Mucosa of rectum (tissue), 2 donors: ENCODE results near the gene ATXN3L.

Source experiments
- H3K27ac ChIP-seq, 2 donors: one replicate each; pipeline ENCODE4 v1.7.0; 2013; ENCODE audit warnings: inconsistent platforms in 2 of 2, low read depth in 2 of 2, low read length in 2 of 2
- H3K27me3 ChIP-seq, 2 donors: one replicate each; pipeline ENCODE4 v1.7.0; 2013; ENCODE audit warnings: low read length in 2 of 2; ENCODE audit not compliant: control insufficient read depth in 2 of 2, insufficient read depth in 2 of 2
- H3K36me3 ChIP-seq, 2 donors: one replicate each; pipeline ENCODE4 v1.7.0; 2013; ENCODE audit warnings: low read length in 2 of 2; ENCODE audit not compliant: control insufficient read depth in 2 of 2, insufficient read depth in 2 of 2
- H3K4me1 ChIP-seq, 2 donors: one replicate each; pipeline ENCODE4 v1.7.0; 2013; ENCODE audit warnings: low read length in 2 of 2, mild to moderate bottlenecking in 1 of 2; ENCODE audit not compliant: control insufficient read depth in 2 of 2, insufficient read depth in 2 of 2
- H3K4me3 ChIP-seq, 2 donors: one replicate each; pipeline ENCODE4 v1.7.0; 2013; ENCODE audit warnings: low read length in 2 of 2
- H3K9ac ChIP-seq, 2 donors: one replicate each; pipeline ENCODE4 v1.7.0; 2013; ENCODE audit warnings: low read length in 2 of 2, low read depth in 1 of 2, mild to moderate bottlenecking in 1 of 2
- H3K9me3 ChIP-seq, 2 donors: one replicate each; pipeline ENCODE4 v1.7.0; 2013; ENCODE audit warnings: low read length in 2 of 2; ENCODE audit not compliant: control insufficient read depth in 2 of 2
- donor health status: healthy.
- donor health status: Normal muscosa, but diverticular disease.

Gene ATXN3L

DNA sequence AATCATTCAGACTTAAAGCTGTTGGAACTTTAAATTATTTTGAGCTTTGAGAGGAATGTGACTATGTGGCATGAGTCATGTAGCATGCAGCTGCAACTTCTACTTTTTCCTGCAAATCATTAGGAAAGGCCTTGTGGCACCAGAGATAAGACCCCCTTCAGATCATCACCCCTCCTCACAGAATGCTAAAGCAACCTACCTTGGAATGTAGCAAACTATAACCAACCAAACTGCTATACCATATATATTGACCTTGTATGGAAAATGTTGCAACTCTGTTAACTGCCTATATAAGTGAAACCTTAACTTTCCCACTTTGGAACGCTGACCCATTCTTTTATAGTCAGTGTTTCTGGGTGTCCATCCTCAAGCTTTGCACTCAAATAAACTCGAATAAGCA lies 32.0 kb downstream of the ATXN3L start:
- H3K4me1 ChIP-seq = no peaks in the 10 kb centered on the region
- H3K4me3 ChIP-seq = no peak overlapping the region
- H3K9me3 ChIP-seq = no peaks in the 10 kb centered on the region
- no peak overlapping the region for H3K27ac ChIP-seq
- H3K9ac ChIP-seq = no peak overlapping the region
- no peaks in the 10 kb centered on the region for H3K27me3 ChIP-seq
- no peaks in the 10 kb centered on the region for H3K36me3 ChIP-seq

GRCh38 chrX:13285693-13286092 lies 34.2 kb downstream of the ATXN3L start:
- Histone ChIP-seq H3K4me3 (no peak overlapping the region), H3K27ac (no peak overlapping the region), H3K4me1 (no peaks in the 10 kb centered on the region), H3K36me3 (no peaks in the 10 kb centered on the region), H3K9ac (no peak overlapping the region), H3K9me3 (no peaks in the 10 kb centered on the region), H3K27me3 (no peaks in the 10 kb centered on the region)

GRCh38 chrX:13285229-13285628 lies 34.6 kb downstream of the ATXN3L start:
- Histone ChIP-seq H3K9ac (no peak overlapping the region), H3K4me1 (no peaks in the 10 kb centered on the region), H3K36me3 (no peaks in the 10 kb centered on the region), H3K27ac (no peak overlapping the region), H3K4me3 (no peak overlapping the region), H3K9me3 (no peaks in the 10 kb centered on the region), H3K27me3 (no peaks in the 10 kb centered on the region)

DNA sequence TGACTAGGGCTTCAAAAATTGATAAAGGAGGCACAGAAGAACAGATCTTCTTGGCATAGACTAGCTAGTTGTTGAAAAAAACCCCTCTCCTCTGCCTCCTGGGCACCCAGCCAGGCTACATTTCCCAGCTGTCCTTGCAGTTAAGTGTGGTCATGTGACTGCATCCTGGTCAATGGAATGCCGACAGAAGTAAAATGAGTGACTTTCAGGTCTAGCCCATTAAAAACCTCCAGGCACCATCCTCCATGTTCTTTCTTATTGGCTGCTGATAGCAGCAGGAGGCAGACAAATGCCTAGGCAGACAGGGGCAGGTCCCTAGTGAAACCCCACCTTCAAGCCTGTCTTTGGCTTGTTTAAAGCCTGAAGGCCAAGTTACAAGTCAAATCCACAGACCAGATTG lies 35.3 kb downstream of the ATXN3L start:
- no peaks in the 10 kb centered on the region for H3K27me3 ChIP-seq
- H3K27ac ChIP-seq = no peak overlapping the region
- H3K9me3 ChIP-seq = no peaks in the 10 kb centered on the region
- no peak overlapping the region for H3K4me3 ChIP-seq
- no peaks in the 10 kb centered on the region for H3K4me1 ChIP-seq
- H3K9ac ChIP-seq = no peak overlapping the region
- H3K36me3 ChIP-seq = no peaks in the 10 kb centered on the region

DNA sequence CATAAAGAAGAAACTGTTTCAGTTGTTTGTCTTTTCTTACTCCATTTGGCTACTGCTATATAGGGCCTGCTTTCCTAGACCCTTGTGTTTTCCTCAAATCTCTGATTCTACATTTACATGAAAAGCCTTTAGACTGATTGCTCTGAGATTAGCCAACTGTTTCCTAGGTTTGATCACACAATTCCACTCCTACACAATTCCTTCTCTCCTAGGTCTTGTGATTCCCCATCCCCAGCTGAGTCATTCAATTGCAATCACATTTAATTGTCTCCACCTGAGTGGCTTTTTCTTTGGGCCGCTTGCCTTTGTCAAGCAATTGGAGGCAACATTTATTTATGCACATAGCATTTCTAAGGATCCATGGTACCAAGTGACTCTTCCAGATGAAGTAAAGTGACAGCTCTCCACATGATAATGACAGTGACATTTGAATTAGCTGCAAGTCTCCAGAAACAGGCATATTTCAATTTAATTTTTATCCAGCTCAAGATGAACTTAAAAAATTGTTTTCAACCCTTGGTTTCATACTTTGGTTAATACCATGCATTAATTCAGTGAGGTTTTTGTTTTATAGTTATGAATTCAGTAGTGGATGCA lies 35.8 kb downstream of the ATXN3L start:
- Histone ChIP-seq H3K4me1 (no peaks in the 10 kb centered on the region), H3K9ac (no peak overlapping the region), H3K27ac (peak overlapping the region in 1 of 2 donors; percentile 41), H3K36me3 (no peaks in the 10 kb centered on the region), H3K27me3 (no peaks in the 10 kb centered on the region), H3K4me3 (no peak overlapping the region), H3K9me3 (no peaks in the 10 kb centered on the region)

GRCh38 chrX:13283512-13283911 lies 36.3 kb downstream of the ATXN3L start:
- Histone ChIP-seq H3K27me3 (no peaks in the 10 kb centered on the region), H3K9ac (no peak overlapping the region), H3K4me3 (no peak overlapping the region), H3K36me3 (no peaks in the 10 kb centered on the region), H3K4me1 (no peaks in the 10 kb centered on the region), H3K9me3 (no peaks in the 10 kb centered on the region), H3K27ac (peak overlapping the region; percentile 18 to 41)

DNA sequence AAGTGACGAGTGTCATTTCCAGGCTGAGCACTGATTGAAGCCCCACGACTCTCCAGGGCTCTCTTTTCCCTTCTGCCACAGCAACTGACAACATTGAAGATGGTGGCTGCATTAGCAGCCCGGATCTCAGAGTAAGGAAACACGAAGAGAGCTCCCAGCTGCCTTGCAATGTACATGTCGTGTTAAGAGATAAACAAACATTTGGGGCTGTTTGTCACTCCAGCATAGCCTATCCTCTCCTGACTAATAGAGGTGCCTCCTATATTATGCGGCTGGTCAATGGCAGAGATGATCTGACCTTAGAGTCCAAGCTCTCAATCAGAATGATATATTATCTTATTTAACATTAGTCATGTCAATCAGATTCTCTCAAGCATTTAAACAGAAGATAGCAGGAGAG lies 38.6 kb downstream of the ATXN3L start:
- no peaks in the 10 kb centered on the region for H3K36me3 ChIP-seq
- H3K27me3 ChIP-seq = no peaks in the 10 kb centered on the region
- H3K4me3 ChIP-seq = no peak overlapping the region
- H3K9ac ChIP-seq = no peak overlapping the region
- no peak overlapping the region for H3K27ac ChIP-seq
- no peaks in the 10 kb centered on the region for H3K4me1 ChIP-seq
- no peaks in the 10 kb centered on the region for H3K9me3 ChIP-seq

GRCh38 chrX:13279279-13280018 lies 40.4 kb downstream of the ATXN3L start:
- Histone ChIP-seq H3K9me3 (no peaks in the 10 kb centered on the region), H3K27ac (no peak overlapping the region), H3K36me3 (no peaks in the 10 kb centered on the region), H3K9ac (no peak overlapping the region), H3K4me1 (no peaks in the 10 kb centered on the region), H3K27me3 (no peaks in the 10 kb centered on the region), H3K4me3 (no peak overlapping the region)

- Histone ChIP-seq H3K9ac (no peak overlapping the region), H3K9me3 (no peaks in the 10 kb centered on the region), H3K4me1 (no peaks in the 10 kb centered on the region), H3K27ac (no peak overlapping the region), H3K4me3 (no peak overlapping the region), H3K36me3 (no peaks in the 10 kb centered on the region), H3K27me3 (peaks cover 0 to 3% of the 10 kb centered on the region in 2 donors)
These were observed 42.3 kb downstream of the ATXN3L start for GRCh38 chrX:13277539-13277938.

DNA sequence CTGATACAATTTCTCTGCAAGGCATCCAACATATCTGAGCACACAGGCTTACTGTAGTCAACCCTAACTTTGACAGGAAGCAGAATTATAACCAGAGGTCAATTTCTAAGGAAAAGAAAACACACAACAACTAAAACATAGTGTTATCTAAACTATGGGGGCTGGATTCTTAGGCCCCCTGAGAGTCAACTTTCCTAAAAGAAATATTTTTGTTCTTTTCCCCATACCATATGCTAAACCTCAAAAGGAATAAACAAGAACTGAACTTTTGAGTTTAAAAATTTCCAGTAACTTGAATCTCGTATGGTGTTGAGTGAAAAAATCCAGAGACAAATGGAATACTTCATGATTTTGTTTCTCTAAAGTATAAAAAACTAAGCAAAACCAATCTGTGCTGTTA lies 42.9 kb downstream of the ATXN3L start:
- H3K4me3 ChIP-seq = no peak overlapping the region

More for the DNA sequence above, 42.9 kb downstream of the ATXN3L start:
- H3K9ac ChIP-seq = no peak overlapping the region
- no peaks in the 10 kb centered on the region for H3K9me3 ChIP-seq
- H3K27ac ChIP-seq = no peak overlapping the region
- no peaks in the 10 kb centered on the region for H3K36me3 ChIP-seq
- no peaks in the 10 kb centered on the region for H3K4me1 ChIP-seq
- peaks cover 0 to 3% of the 10 kb centered on the region in 2 donors for H3K27me3 ChIP-seq
